Measurements from ENCODE around the gene NCOA7. TPM values are rescaled to one million over a fixed set of nuclear protein-coding genes. Genes with fewer than 3 reads are reported as not detected.
"Not testable (repeated sequence)": the region's sequence is repeated elsewhere in the genome, so short reads cannot be mapped to it uniquely, and the experiment has no call there.

Gene NCOA7
- total RNA-seq, 1 donor from 2014 or later, result 7.7 TPM

DNA sequence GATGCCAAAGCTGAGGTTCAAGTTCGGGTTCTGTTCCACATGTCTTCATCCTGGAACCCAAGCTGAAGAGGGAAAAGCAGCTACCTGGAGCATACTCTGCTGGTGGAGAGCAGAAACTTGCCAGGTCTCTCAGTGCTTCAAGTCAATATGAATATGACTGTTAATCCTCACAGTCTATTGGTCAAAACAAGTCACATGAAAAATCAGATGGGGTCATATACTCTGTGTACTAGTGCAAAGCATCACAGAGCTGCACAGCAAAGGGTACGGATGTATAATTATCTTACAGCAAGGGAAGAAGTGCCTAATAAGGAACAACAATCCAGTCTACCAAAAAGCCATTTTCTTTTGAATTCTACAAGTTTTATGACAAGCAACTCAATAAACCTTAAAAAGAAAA is 11.6 kb downstream of the NCOA7 start:
- Mint-ChIP-seq H3K4me3 (no peak overlapping the region), H3K4me1 (no peaks in the 10 kb centered on the region), H3K9me3 (no peaks in the 10 kb centered on the region), H3K27me3 (ENCODE audit: insufficient read depth, low read depth) (no peaks in the 10 kb centered on the region), H3K27ac (no peak overlapping the region), H3K36me3 (no peaks in the 10 kb centered on the region)
- no peak overlapping the region for H3K4me3 ChIP-seq
- no peaks in the 10 kb centered on the region for H4K20me1 ChIP-seq (ENCODE audit: low read depth)
- H3K27ac ChIP-seq, result no peak overlapping the region
- H3K4me2 ChIP-seq, result no peak overlapping the region
- H3K9me3 ChIP-seq (ENCODE audit: low read depth), result no peaks in the 10 kb centered on the region
- no peaks in the 10 kb centered on the region for H3K27me3 ChIP-seq
- no peaks in the 10 kb centered on the region for H3K4me1 ChIP-seq
- H2AFZ ChIP-seq (replicated peaks), result no peak overlapping the region
- no peaks in the 10 kb centered on the region for H3F3A ChIP-seq (ENCODE audit: low read depth)
- no peaks in the 10 kb centered on the region for H3K36me3 ChIP-seq
- DNase-seq (ENCODE audit: low spot score), result no peak
- H3K79me2 ChIP-seq (ENCODE audit: low read depth), result no peaks in the 10 kb centered on the region
- TF ChIP-seq, protein P1, sequence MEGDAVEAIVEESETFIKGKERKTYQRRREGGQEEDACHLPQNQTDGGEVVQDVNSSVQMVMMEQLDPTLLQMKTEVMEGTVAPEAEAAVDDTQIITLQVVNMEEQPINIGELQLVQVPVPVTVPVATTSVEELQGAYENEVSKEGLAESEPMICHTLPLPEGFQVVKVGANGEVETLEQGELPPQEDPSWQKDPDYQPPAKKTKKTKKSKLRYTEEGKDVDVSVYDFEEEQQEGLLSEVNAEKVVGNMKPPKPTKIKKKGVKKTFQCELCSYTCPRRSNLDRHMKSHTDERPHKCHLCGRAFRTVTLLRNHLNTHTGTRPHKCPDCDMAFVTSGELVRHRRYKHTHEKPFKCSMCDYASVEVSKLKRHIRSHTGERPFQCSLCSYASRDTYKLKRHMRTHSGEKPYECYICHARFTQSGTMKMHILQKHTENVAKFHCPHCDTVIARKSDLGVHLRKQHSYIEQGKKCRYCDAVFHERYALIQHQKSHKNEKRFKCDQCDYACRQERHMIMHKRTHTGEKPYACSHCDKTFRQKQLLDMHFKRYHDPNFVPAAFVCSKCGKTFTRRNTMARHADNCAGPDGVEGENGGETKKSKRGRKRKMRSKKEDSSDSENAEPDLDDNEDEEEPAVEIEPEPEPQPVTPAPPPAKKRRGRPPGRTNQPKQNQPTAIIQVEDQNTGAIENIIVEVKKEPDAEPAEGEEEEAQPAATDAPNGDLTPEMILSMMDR (IDR thresholded peaks at IDR 0.05), result no peak
- no peak for TF ChIP-seq EZH2 (IDR thresholded peaks at IDR 0.05)
- TF ChIP-seq EZH2phosphoT487 (IDR thresholded peaks at IDR 0.05), result no peak
- no peak overlapping the region for H3K9ac ChIP-seq

DNA sequence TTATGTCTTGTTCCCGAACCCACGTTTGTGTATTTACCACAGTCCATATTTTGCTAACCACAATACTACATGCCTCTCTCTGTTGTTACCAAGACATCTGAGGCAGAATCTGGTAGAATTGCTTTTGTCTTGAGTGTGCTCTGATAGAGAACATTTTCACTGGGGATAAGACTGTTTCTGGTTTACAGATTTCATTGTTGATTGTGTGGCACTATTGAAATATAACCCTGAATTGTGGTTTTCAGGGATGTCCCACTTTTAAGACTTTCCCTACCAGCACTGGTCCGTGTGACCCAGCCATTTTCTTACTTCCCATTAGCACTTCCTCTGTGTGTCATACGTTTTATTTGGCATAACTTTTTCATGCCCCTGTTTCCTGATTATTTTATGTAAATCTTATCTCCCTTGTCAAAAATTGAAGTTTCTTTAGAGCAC is 12.2 kb downstream of the NCOA7 start:
- Histone ChIP-seq H3K79me2 (ENCODE audit: low read depth) (no peaks in the 10 kb centered on the region), H4K20me1 (ENCODE audit: low read depth) (no peaks in the 10 kb centered on the region), H3K4me2 (no peak overlapping the region), H3K4me1 (no peaks in the 10 kb centered on the region), H3K27ac (no peak overlapping the region), H3K9ac (no peak overlapping the region), H2AFZ (replicated peaks) (no peak overlapping the region), H3K4me3 (no peak overlapping the region), H3F3A (ENCODE audit: low read depth) (no peaks in the 10 kb centered on the region), H3K36me3 (no peaks in the 10 kb centered on the region), H3K27me3 (no peaks in the 10 kb centered on the region), H3K9me3 (ENCODE audit: low read depth) (no peaks in the 10 kb centered on the region)
- H3K4me1 Mint-ChIP-seq, result no peaks in the 10 kb centered on the region
- no peaks in the 10 kb centered on the region for H3K9me3 Mint-ChIP-seq
- no peaks in the 10 kb centered on the region for H3K36me3 Mint-ChIP-seq
- H3K27ac Mint-ChIP-seq, result no peak overlapping the region
- no peak for DNase-seq (ENCODE audit: low spot score)
- no peak overlapping the region for H3K4me3 Mint-ChIP-seq
- H3K27me3 Mint-ChIP-seq (ENCODE audit: insufficient read depth, low read depth), result no peaks in the 10 kb centered on the region
- TF ChIP-seq EZH2 (IDR thresholded peaks at IDR 0.05) (no peak), EZH2phosphoT487 (IDR thresholded peaks at IDR 0.05) (no peak)
- TF ChIP-seq, protein P1 (IDR thresholded peaks at IDR 0.05), result no peak

DNA sequence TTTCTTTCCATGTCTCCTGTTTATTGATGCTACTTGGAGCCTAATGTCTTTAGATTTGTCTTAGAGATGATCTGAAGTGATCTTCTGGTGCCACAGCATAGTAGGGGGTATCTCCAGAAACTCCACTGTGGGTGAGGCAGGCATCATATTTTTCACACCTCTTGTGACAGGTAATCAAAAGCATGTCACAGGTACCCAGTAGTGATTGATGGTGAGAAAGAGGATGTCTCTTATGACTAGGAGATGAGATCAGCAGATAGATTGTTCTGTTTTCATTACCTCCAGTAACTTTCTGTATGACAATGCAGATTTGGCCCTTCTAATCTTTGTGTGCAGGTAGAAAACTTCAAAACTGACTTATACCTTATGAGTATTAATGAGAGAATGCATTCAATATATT is 13.5 kb downstream of the NCOA7 start:
- H3K36me3 Mint-ChIP-seq, result no peaks in the 10 kb centered on the region
- no peak overlapping the region for H3K27ac Mint-ChIP-seq
- Histone ChIP-seq H3K9me3 (ENCODE audit: low read depth) (no peaks in the 10 kb centered on the region), H3K4me3 (no peak overlapping the region), H3K4me2 (no peak overlapping the region), H3K27ac (no peak overlapping the region), H3K79me2 (ENCODE audit: low read depth) (no peaks in the 10 kb centered on the region), H3K27me3 (no peaks in the 10 kb centered on the region), H3F3A (ENCODE audit: low read depth) (no peaks in the 10 kb centered on the region), H3K4me1 (no peaks in the 10 kb centered on the region), H3K36me3 (no peaks in the 10 kb centered on the region), H2AFZ (replicated peaks) (no peak overlapping the region), H3K9ac (no peak overlapping the region), H4K20me1 (ENCODE audit: low read depth) (no peaks in the 10 kb centered on the region)
- no peak for DNase-seq (ENCODE audit: low spot score)
- TF ChIP-seq EZH2 (IDR thresholded peaks at IDR 0.05), result no peak
- TF ChIP-seq, protein P1 (IDR thresholded peaks at IDR 0.05), result no peak
- TF ChIP-seq EZH2phosphoT487 (IDR thresholded peaks at IDR 0.05), result no peak
- no peaks in the 10 kb centered on the region for H3K9me3 Mint-ChIP-seq
- no peaks in the 10 kb centered on the region for H3K4me1 Mint-ChIP-seq
- H3K27me3 Mint-ChIP-seq (ENCODE audit: insufficient read depth, low read depth), result no peaks in the 10 kb centered on the region
- no peak overlapping the region for H3K4me3 Mint-ChIP-seq

DNA sequence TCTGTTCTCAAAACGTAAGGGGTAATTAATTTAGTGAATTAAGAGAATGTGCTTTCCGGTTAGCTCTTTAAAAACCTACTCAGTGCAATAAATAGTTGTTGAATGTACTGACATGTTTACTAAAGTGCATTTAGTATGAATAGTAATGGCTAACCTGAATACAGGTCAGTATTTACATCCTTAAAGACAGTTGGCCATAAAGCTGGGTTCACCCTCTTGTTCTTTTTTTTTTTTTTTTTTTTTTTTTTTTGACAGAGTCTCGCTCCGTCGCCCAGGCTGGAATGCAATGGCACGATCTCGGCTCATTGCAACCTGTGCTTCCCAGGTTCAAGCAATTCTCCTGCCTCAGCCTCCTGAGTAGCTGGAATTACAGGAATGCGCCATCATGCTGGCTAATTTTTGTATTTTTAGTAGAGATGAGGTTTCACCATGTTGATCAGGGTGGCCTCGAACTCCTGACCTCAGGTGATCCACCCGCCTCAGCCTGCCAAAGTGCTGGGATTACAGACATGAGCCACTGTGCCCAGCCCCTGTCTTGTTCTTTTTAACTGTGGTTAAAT is 14.2 kb downstream of the NCOA7 start:
- not testable (repeated sequence) for H4K20me1 ChIP-seq (ENCODE audit: low read depth); H3K27ac ChIP-seq; H3K36me3 Mint-ChIP-seq; H3K27ac Mint-ChIP-seq; H3K4me1 Mint-ChIP-seq; H3K4me3 ChIP-seq; H3K4me3 Mint-ChIP-seq; DNase-seq (ENCODE audit: low spot score); H3K27me3 Mint-ChIP-seq (ENCODE audit: insufficient read depth, low read depth); H3K9me3 Mint-ChIP-seq; H3K9ac ChIP-seq; H3K4me1 ChIP-seq; H3K79me2 ChIP-seq (ENCODE audit: low read depth); H3F3A ChIP-seq (ENCODE audit: low read depth); H2AFZ ChIP-seq (replicated peaks); H3K36me3 ChIP-seq; H3K27me3 ChIP-seq; H3K9me3 ChIP-seq (ENCODE audit: low read depth); H3K4me2 ChIP-seq
